ENCODE data around the gene KIF21B.

KIF21B gene

GRCh38 chr1:201061049-201061448 lies 37.5 kb upstream of the KIF21B start:
- Histone ChIP-seq H3K9me3 (ENCODE audit: insufficient read depth, low read depth, low read length) (no peaks in the 10 kb centered on the region), H3K4me3 (ENCODE audit: low read length) (no peak overlapping the region), H3K27ac (ENCODE audit: low read length) (no peak overlapping the region), H3K36me3 (ENCODE audit: insufficient read depth, low read depth, low read length) (no peaks in the 10 kb centered on the region), H3K4me1 (ENCODE audit: insufficient read depth, low read length) (peaks cover 6% of the 10 kb centered on the region; the same call in 1 of the 2 replicates), H3K27me3 (ENCODE audit: insufficient read depth, low read length) (no peaks in the 10 kb centered on the region), H3K9ac (ENCODE audit: low read depth, low read length) (no peak overlapping the region)

DNA sequence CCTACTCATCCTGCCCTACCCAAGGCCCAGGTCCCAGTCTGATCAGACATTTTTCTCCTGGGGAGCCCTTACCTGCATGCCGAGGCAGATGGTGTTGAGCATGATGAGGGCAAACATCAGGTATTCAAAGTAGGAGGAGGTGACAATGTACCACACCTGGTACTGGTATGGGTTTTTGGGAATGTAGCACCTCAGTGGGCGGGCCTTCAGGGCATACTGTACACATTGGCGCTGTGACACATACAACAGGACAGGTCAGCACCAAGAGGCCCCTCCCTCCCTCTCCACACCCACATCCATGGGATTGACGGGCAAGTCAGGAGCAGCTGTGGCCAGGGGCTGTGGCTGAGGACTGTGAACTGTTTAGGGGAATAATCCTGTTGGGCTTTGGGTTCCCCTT lies 37.1 kb upstream of the KIF21B start:
- Histone ChIP-seq H3K27ac (ENCODE audit: low read length) (no peak overlapping the region), H3K4me1 (ENCODE audit: insufficient read depth, low read length) (peaks cover 6% of the 10 kb centered on the region; the same call in 1 of the 2 replicates), H3K36me3 (ENCODE audit: insufficient read depth, low read depth, low read length) (no peaks in the 10 kb centered on the region)

GRCh38 chr1:201059871-201060555 lies 36.5 kb upstream of the KIF21B start:
- Histone ChIP-seq H3K9ac (ENCODE audit: low read depth, low read length) (no peak overlapping the region), H3K36me3 (ENCODE audit: insufficient read depth, low read depth, low read length) (no peaks in the 10 kb centered on the region), H3K4me1 (ENCODE audit: insufficient read depth, low read length) (peaks cover 6% of the 10 kb centered on the region; the same call in 1 of the 2 replicates), H3K27ac (ENCODE audit: low read length) (no peak overlapping the region), H3K9me3 (ENCODE audit: insufficient read depth, low read depth, low read length) (no peaks in the 10 kb centered on the region), H3K27me3 (ENCODE audit: insufficient read depth, low read length) (no peaks in the 10 kb centered on the region), H3K4me3 (ENCODE audit: low read length) (no peak overlapping the region)

More for the DNA sequence above, 37.1 kb upstream of the KIF21B start:
- H3K4me3 ChIP-seq (ENCODE audit: low read length), result no peak overlapping the region
- H3K27me3 ChIP-seq (ENCODE audit: insufficient read depth, low read length), result no peaks in the 10 kb centered on the region
- H3K9me3 ChIP-seq (ENCODE audit: insufficient read depth, low read depth, low read length), result no peaks in the 10 kb centered on the region
- no peak overlapping the region for H3K9ac ChIP-seq (ENCODE audit: low read depth, low read length)

GRCh38 chr1:201059401-201059800 lies 35.9 kb upstream of the KIF21B start:
- Histone ChIP-seq H3K36me3 (ENCODE audit: insufficient read depth, low read depth, low read length) (no peaks in the 10 kb centered on the region), H3K4me3 (ENCODE audit: low read length) (no peak overlapping the region), H3K27ac (ENCODE audit: low read length) (no peak overlapping the region), H3K4me1 (ENCODE audit: insufficient read depth, low read length) (peaks cover 6% of the 10 kb centered on the region; the same call in 1 of the 2 replicates), H3K27me3 (ENCODE audit: insufficient read depth, low read length) (no peaks in the 10 kb centered on the region), H3K9me3 (ENCODE audit: insufficient read depth, low read depth, low read length) (no peaks in the 10 kb centered on the region), H3K9ac (ENCODE audit: low read depth, low read length) (no peak overlapping the region)

DNA sequence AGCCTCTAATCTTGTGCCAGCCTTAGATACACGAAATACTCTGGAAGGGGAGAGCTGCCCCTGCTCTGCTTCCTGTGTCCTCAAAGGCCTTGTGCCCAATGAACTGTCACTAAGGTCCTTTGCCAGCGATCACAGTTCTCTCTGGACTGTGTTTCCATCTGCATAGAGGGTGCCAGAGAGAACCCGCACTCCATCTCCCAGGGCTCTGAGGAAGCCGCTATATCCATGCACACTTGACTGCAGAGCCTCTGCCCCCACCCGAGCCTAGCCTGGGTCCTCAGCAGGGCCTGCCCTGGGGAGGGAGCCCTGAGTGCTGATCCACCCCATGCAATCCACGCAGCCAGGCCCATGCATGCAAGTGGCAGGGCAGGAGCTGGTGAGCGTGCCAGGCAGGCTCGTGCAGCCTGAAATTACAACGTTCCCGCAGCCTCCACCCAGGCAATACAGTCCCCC lies 30.6 kb upstream of the KIF21B start:
- Histone ChIP-seq H3K4me1 (ENCODE audit: insufficient read depth, low read length) (no peaks in the 10 kb centered on the region; the same call in 1 of the 2 replicates), H3K27ac (ENCODE audit: low read length) (no peak overlapping the region), H3K9ac (ENCODE audit: low read depth, low read length) (no peak overlapping the region), H3K9me3 (ENCODE audit: insufficient read depth, low read depth, low read length) (no peaks in the 10 kb centered on the region), H3K36me3 (ENCODE audit: insufficient read depth, low read depth, low read length) (no peaks in the 10 kb centered on the region), H3K27me3 (ENCODE audit: insufficient read depth, low read length) (no peaks in the 10 kb centered on the region), H3K4me3 (ENCODE audit: low read length) (no peak overlapping the region)

- H3K4me1 ChIP-seq (ENCODE audit: insufficient read depth, low read length), result no peaks in the 10 kb centered on the region
- no peaks in the 10 kb centered on the region for H3K9me3 ChIP-seq (ENCODE audit: insufficient read depth, low read depth, low read length)
- no peak overlapping the region for H3K27ac ChIP-seq (ENCODE audit: low read length)
- H3K27me3 ChIP-seq (ENCODE audit: insufficient read depth, low read length), result no peaks in the 10 kb centered on the region
- H3K36me3 ChIP-seq (ENCODE audit: insufficient read depth, low read depth, low read length), result no peaks in the 10 kb centered on the region
- H3K4me3 ChIP-seq (ENCODE audit: low read length), result no peak overlapping the region
- H3K9ac ChIP-seq (ENCODE audit: low read depth, low read length), result no peak overlapping the region
Observed at GRCh38 chr1:201053155-201053860, 29.8 kb upstream of the KIF21B start.

DNA sequence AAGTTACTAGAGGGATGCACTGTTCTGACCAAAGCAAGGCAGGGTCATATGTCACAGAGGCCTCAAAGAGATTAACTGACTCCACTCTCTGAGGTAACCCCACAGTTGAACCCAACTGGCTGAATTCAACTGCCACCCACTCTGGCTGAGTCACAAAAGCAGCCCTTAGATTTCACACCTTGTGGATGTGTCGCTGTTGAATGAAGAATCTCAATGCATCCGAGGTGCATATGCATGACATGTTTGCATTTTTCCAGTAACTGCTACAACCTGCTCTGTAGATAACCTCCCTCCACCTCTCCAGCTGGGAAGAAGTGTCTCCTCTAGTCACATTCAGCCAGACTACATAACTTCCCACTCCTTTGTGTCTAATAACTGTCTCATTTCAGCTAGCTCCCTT lies 27.9 kb upstream of the KIF21B start:
- H3K36me3 ChIP-seq (ENCODE audit: insufficient read depth, low read depth, low read length), result no peaks in the 10 kb centered on the region
- no peak overlapping the region for H3K9ac ChIP-seq (ENCODE audit: low read depth, low read length)
- H3K27ac ChIP-seq (ENCODE audit: low read length), result no peak overlapping the region
- no peaks in the 10 kb centered on the region for H3K4me1 ChIP-seq (ENCODE audit: insufficient read depth, low read length)
- H3K4me3 ChIP-seq (ENCODE audit: low read length), result no peak overlapping the region
- no peaks in the 10 kb centered on the region for H3K9me3 ChIP-seq (ENCODE audit: insufficient read depth, low read depth, low read length)
- no peaks in the 10 kb centered on the region for H3K27me3 ChIP-seq (ENCODE audit: insufficient read depth, low read length)

- no peaks in the 10 kb centered on the region for H3K9me3 ChIP-seq (ENCODE audit: insufficient read depth, low read depth, low read length)
- no peak overlapping the region for H3K27ac ChIP-seq (ENCODE audit: low read length)
- H3K9ac ChIP-seq (ENCODE audit: low read depth, low read length), result no peak overlapping the region
- H3K4me3 ChIP-seq (ENCODE audit: low read length), result no peak overlapping the region
- no peaks in the 10 kb centered on the region for H3K27me3 ChIP-seq (ENCODE audit: insufficient read depth, low read length)
- H3K4me1 ChIP-seq (ENCODE audit: insufficient read depth, low read length), result no peaks in the 10 kb centered on the region
- H3K36me3 ChIP-seq (ENCODE audit: insufficient read depth, low read depth, low read length), result no peaks in the 10 kb centered on the region
Observed at GRCh38 chr1:201050515-201051277, 27.2 kb upstream of the KIF21B start.

DNA sequence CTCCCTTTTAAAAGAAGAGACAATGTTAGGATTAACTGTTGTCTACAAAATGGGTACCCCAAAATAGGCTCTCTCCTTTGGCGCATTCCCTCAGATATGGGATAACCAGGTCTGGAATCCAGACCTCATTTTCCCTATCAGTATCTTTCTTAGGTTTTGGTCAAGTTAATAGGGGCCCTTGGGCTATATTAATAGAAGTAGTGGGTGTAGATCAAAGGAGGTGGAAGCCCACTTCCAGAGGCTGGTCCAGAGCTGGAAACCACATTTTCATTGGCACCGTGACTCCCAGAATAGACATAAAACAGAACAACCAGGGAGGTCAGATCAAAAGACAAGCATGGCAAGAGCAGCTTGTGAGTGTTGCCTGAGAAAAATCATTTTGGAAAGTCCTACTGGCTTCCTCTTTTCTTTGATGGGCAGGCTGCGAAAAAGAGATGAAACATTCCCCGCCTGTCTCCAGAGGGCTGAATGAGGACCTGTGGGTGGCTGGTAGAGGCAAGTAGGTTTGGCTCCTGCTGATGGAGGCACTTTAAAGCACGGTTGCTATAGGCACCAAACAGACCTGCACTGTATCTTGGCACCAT lies 25.8 kb upstream of the KIF21B start:
- H3K4me3 ChIP-seq (ENCODE audit: low read length), result no peak overlapping the region
- no peaks in the 10 kb centered on the region for H3K9me3 ChIP-seq (ENCODE audit: insufficient read depth, low read depth, low read length)
- H3K9ac ChIP-seq (ENCODE audit: low read depth, low read length), result no peak overlapping the region
- H3K27me3 ChIP-seq (ENCODE audit: insufficient read depth, low read length), result no peaks in the 10 kb centered on the region
- no peak overlapping the region for H3K27ac ChIP-seq (ENCODE audit: low read length)
- H3K4me1 ChIP-seq (ENCODE audit: insufficient read depth, low read length), result no peaks in the 10 kb centered on the region
- H3K36me3 ChIP-seq (ENCODE audit: insufficient read depth, low read depth, low read length), result no peaks in the 10 kb centered on the region

GRCh38 chr1:201048521-201048920 lies 25.0 kb upstream of the KIF21B start:
- no peaks in the 10 kb centered on the region for H3K9me3 ChIP-seq (ENCODE audit: insufficient read depth, low read depth, low read length)
- H3K4me3 ChIP-seq (ENCODE audit: low read length), result no peak overlapping the region
- no peaks in the 10 kb centered on the region for H3K36me3 ChIP-seq (ENCODE audit: insufficient read depth, low read depth, low read length)
- H3K27ac ChIP-seq (ENCODE audit: low read length), result no peak overlapping the region
- no peaks in the 10 kb centered on the region for H3K4me1 ChIP-seq (ENCODE audit: insufficient read depth, low read length)
- H3K27me3 ChIP-seq (ENCODE audit: insufficient read depth, low read length), result no peaks in the 10 kb centered on the region
- no peak overlapping the region for H3K9ac ChIP-seq (ENCODE audit: low read depth, low read length)

GRCh38 chr1:201044119-201044518 lies 20.6 kb upstream of the KIF21B start:
- Histone ChIP-seq H3K27me3 (ENCODE audit: insufficient read depth, low read length) (no peaks in the 10 kb centered on the region), H3K36me3 (ENCODE audit: insufficient read depth, low read depth, low read length) (no peaks in the 10 kb centered on the region), H3K27ac (ENCODE audit: low read length) (no peak overlapping the region), H3K4me1 (ENCODE audit: insufficient read depth, low read length) (peaks cover 4% of the 10 kb centered on the region; the same call in 1 of the 2 replicates), H3K9me3 (ENCODE audit: insufficient read depth, low read depth, low read length) (no peaks in the 10 kb centered on the region), H3K9ac (ENCODE audit: low read depth, low read length) (no peak overlapping the region), H3K4me3 (ENCODE audit: low read length) (no peak overlapping the region)

Data from iPS-20b (cell line).